Choroid plexus epithelial cell (primary cell): ENCODE results near the gene ITGBL1.

Experiments
- DNase-seq: peaks from one replicate; pipeline ENCODE4 v3.0.0-alpha.2; 2010; ENCODE audit warnings: low read depth
- H3K4me3 ChIP-seq: 2 replicates; pipeline ENCODE4 v1.5.1; 2011; ENCODE audit warnings: low read depth, mild to moderate bottlenecking, control low read depth, low read length, moderate library complexity
- CTCF ChIP-seq: conservative IDR thresholded peaks from 2 replicates; pipeline ENCODE4 v1.5.1; 2011; ENCODE audit warnings: low read depth, mild to moderate bottlenecking, control low read depth, inconsistent platforms, low read length, moderate library complexity

Gene ITGBL1

GRCh38 chr13:101747039-101747438 is 294.6 kb downstream of the ITGBL1 start:
- H3K4me3 ChIP-seq: no peak overlapping the region
- DNase-seq: no peak

GRCh38 chr13:101749584-101749983 is 297.1 kb downstream of the ITGBL1 start:
- TF ChIP-seq CTCF: no peak
- no peak overlapping the region for H3K4me3 ChIP-seq
- DNase-seq: no peak

More at GRCh38 chr13:101747039-101747438, 294.6 kb downstream of the ITGBL1 start:
- no peak for TF ChIP-seq CTCF

DNA sequence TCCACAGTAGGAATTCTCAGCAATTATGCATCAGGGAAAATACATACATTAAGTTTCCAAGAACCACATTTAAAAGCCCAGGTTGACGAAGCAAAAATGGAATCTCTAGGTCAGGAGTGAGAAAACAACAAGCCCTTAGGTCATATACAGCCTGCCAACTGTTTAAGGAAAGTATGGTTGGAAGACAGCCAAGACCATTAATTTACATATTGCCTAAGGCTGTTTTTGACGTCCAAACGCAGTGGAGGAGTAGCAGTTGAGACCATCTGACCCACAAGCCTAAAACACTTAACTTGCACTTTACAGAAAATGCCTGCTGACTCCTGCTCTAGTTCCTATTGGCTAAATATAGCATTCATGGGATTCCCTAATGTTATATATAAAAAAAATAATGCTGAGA is 299.0 kb downstream of the ITGBL1 start:
- peak; percentile 99 for DNase-seq
- H3K4me3 ChIP-seq: no peak overlapping the region
- no peak for TF ChIP-seq CTCF

- no peak for DNase-seq
- no peak for TF ChIP-seq CTCF
- H3K4me3 ChIP-seq: no peak overlapping the region
Measured at GRCh38 chr13:101752432-101752831, 300.0 kb downstream of the ITGBL1 start.

DNA sequence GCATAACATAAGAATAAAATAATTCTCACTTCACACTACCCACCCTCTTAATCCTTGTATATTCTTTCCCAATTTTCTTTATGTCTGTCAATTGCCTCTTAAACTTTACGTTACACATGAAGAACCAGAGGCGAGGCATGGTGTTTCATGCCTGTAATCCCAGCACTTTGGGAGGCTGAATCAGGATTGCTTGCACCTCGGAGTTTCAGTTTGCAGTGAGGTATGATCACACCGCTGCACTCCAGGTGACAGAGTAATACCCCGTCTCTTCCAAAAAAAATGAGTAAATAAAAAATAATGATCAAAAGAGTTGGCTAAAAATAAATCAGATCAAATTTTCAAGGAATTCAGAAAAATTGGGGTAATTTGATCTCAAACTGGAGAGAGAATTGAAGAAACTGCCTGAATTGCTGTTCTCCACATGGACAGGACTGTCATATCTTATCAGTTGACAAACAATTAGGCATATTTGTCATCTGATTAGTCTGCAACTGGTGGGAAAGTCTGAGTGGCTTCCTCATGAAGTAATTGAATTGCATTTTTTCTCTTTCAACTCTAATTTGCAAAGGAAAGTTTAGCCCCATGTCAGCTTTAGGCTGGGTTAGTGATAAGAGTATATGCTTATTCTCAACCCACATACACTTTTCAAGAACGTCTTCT is 302.9 kb downstream of the ITGBL1 start:
- no peak overlapping the region for H3K4me3 ChIP-seq
- DNase-seq: peak; percentile 20
- no peak for TF ChIP-seq CTCF

DNA sequence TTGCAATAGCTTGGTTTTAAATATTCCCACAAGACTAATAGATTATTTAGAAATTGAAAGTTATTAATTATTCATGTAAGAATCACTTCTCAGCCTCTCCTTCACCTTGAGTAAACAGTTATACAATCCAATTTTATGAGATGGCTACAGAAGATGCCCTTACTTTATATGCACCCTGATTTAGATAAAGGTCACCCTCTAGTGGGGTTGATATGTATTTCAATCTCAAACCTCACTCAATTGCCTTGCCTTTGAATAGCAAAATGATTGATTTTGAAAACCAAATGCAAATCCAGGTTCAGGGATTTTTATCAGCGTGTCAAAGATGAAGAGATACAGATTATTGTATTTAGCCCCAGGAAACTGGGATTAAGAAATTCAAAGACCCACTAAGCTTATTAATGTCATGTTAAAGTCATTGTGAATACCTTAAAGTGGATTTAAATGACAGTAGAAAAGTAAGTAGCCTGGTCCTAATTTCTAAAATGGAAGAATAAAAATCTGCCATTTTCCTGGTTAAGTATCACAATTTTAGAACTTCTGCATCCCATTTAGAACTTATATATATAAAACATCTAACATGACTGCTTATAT is 305.1 kb downstream of the ITGBL1 start:
- DNase-seq: peak; percentile 79
- TF ChIP-seq CTCF: peak; percentile 66
- H3K4me3 ChIP-seq: no peak overlapping the region

DNA sequence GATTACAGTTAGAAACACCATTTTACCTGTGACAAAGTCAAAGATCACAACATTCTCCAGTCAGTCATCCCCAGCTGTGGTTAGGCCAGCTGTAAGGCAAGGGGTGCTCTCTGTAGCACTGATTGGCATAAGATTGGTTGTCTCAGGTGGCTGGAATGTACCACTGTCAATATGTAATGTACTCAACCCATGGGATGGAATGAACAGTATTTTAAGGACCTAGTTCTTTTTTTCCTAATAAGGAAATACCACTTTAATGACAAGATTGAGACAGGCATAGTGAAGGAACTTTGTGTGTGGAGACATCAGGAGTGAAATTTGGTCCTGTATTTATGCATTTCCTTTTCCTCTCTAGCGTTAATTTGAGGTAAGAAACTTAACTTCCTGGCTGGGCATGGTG is 310.7 kb downstream of the ITGBL1 start:
- no peak overlapping the region for H3K4me3 ChIP-seq
- TF ChIP-seq CTCF: no peak
- DNase-seq: peak; percentile 9
